HG03025 (cell line): ENCODE data around the gene R3HDML.

Experiments
- ATAC-seq: cut with Tn5 transposase; IDR thresholded peaks from one replicate; pipeline ENCODE4 v1.9.1; 2021; ENCODE audit warnings: mild to moderate bottlenecking, moderate library complexity; ENCODE audit not compliant: unreplicated experiment, low FRiP score

The R3HDML gene

DNA sequence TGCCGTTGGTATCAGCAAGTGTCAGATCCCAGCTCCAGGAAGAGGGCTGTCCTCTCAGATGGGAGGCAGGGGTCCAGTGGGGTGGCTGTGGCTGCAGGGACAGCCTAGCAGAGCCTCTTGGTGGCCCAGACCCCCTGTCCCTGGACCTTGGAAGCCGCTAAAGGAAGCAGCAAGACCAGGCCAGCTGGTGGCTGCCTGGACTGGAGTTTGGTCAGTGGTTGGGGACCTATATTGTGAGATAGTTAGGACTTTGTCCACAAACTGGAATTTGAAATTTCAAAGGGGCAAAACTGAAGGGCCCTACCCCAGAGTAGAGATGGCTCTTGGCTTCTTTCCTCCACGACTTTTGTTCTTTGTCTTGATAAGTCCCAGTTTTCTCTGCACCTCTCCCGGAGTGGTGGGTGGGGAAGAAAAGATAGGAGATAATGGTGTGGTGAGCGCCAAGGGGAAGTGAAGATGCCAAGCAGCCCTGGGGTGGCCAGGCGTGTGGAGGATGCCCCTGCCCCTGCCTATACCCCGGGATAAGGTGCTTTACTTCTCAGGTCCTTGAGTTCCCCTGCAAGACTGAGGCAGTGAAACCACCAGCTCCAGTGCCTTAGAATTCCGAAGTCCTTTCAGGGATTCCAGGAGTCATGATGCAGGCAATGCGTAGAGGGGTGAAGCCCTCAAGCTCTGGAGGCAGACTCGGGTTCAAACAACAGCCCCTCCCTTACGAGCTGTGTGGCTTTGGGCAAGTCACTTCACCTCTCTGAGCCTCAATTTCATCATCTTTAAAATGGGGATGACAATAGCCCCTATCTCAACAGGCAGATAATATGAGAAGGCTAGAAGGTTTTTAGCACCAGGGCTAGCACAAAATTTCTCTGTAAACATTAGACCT is 58.9 kb downstream of the R3HDML start:
- ATAC-seq = no peak

DNA sequence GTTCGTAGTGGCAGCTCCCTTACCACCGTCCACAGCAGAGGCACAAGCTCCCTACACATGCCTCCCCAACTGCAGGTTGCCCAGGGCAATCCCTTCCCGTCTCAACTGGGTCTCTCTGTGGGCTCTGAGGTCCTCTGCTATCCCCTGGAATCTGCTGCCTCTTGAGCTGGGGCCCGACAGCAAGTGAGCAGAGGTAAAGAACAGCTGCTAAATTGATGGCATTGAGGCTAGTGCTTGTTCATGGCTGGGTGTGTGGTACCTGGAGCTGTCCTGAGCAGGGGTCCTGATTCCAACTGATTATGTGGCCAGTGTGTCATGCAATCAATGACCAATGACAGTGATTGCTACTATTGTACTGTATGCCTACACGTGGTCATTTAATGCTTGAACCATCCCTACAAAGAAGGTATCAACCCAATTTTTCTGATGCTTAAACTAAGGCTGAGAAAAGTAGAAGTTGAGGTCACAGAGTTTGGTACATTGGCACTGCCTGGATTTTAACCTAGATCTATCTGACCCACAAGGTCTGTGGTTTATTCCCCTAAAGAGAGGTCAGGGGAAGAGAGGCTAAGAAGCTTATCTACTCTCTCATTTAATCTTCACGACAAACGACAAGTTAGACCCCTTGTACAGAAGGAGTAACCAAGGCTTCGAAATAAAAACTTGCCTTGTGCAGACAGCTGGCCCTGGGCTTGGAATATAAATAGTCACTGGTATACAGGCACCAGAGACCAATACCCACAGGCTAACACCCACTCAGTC is 59.7 kb downstream of the R3HDML start:
- ATAC-seq = no peak

DNA sequence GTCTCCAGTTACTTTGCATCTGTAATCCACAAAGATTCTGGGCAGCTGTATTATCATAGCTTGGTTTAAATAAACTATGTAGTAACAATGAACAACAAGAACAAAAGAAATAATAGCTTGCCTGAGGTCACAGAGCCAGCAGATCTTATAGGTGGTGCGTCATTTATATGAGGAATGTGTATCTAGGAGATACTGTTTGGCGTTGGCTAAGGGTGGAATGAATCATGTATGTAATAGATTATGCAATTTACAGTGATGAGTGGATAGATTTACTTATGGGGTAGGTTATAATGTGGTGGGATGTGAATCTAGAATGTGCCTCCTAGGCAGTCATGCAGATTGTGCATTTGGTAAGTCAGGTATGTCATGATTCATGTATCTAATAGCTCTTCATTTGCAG is 61.5 kb downstream of the R3HDML start:
- ATAC-seq = no peak

DNA sequence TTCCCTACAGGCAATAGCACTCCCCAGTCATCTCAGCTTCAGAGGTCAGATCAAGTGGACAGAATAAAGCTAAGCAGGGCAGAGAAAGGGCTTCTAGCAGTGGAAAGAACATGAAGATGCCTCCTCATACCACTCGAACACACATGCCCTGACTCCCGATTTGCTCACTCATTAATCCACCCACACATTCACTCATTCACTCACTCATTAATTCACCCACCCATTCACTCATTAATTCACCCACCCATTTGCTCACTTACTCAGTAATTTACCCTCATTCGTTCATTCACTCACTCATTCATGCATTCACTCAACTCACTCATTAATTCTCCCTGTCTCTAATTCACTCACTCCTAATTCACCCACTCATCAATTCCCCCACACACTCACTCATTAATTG is 62.6 kb downstream of the R3HDML start:
- no peak for ATAC-seq

DNA sequence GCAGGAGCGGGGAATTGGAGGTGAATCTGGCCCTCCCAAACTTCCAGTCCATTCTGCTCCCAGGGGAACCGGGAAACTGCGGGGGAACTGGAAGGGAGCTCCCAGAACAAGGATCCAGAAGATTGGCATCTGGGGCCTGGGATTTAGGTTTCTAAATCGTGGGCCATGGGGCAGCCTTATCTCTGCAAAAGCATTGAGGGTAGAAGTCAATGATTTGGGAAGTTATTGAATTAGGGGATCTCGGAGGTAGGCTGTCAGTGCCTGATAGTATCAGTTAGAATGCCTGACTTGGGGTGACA is 63.8 kb downstream of the R3HDML start:
- no peak for ATAC-seq
